GOT3 (cell line): Measurements from ENCODE around the gene KIAA0040.

Source experiments
- DNase-seq: peaks from one replicate; lab custom pipeline; 2025; ENCODE audit warnings: mixed read lengths; lab: John Stamatoyannopoulos, UW

The KIAA0040 gene

GRCh38 chr1:175200678-175201521 is 8.3 kb upstream of the KIAA0040 start:
- no peak for DNase-seq

- no peak for DNase-seq
Observed at GRCh38 chr1:175198332-175198731, 5.8 kb upstream of the KIAA0040 start.

- DNase-seq: no peak
Observed at GRCh38 chr1:175197531-175197930, 5.0 kb upstream of the KIAA0040 start.

- no peak for DNase-seq
Observed at GRCh38 chr1:175195798-175196197, 3.2 kb upstream of the KIAA0040 start.

GRCh38 chr1:175195281-175195680 is 2.7 kb upstream of the KIAA0040 start:
- DNase-seq: no peak

GRCh38 chr1:175193527-175193910 is 943 bp upstream of the KIAA0040 start:
- no peak for DNase-seq

- no peak for DNase-seq
Observed at GRCh38 chr1:175192111-175192629, 406 bp downstream of the KIAA0040 start.

GRCh38 chr1:175191659-175192058 is 917 bp downstream of the KIAA0040 start:
- no peak for DNase-seq

- no peak for DNase-seq
Observed at GRCh38 chr1:175188936-175189335, 3.6 kb downstream of the KIAA0040 start.

- DNase-seq: no peak
Observed at GRCh38 chr1:175186433-175187160, 6.0 kb downstream of the KIAA0040 start.

- DNase-seq: no peak
Observed at GRCh38 chr1:175185903-175186302, 6.7 kb downstream of the KIAA0040 start.

GRCh38 chr1:175183586-175183985 is 9.0 kb downstream of the KIAA0040 start:
- DNase-seq: no peak

GRCh38 chr1:175182201-175182746 is 10.3 kb downstream of the KIAA0040 start:
- DNase-seq: no peak

- no peak for DNase-seq
Observed at GRCh38 chr1:175179837-175180590, 12.6 kb downstream of the KIAA0040 start.

GRCh38 chr1:175178456-175178855 is 14.1 kb downstream of the KIAA0040 start:
- no peak for DNase-seq

GRCh38 chr1:175178056-175178455 is 14.5 kb downstream of the KIAA0040 start:
- no peak for DNase-seq

- no peak for DNase-seq
Observed at GRCh38 chr1:175176246-175176645, 16.3 kb downstream of the KIAA0040 start.

- no peak for DNase-seq
Observed at GRCh38 chr1:175174309-175175102, 18.1 kb downstream of the KIAA0040 start.

GRCh38 chr1:175173531-175173930 is 19.0 kb downstream of the KIAA0040 start:
- DNase-seq: no peak

GRCh38 chr1:175172503-175172902 is 20.1 kb downstream of the KIAA0040 start:
- DNase-seq: no peak
